Stimulated activated CD4-positive, alpha-beta T cell treated with anti-CD3 and anti-CD28 coated beads, Interleukin-2, amount 100 ng/mL, for 4 hours (primary cell): ENCODE data around the gene COG4.
"Not testable (repeated sequence)": the region's sequence is repeated elsewhere in the genome, so short reads cannot be mapped to it uniquely, and the experiment has no call there.

Source experiments
- DNase-seq: peaks from one replicate; pipeline ENCODE4 v3.0.0-alpha.2; 2020; ENCODE audit warnings: low read depth

The COG4 gene

GRCh38 chr16:70457446-70458166, 65.7 kb downstream of the COG4 start:
- no peak for DNase-seq

GRCh38 chr16:70455910-70456309, 67.4 kb downstream of the COG4 start:
- DNase-seq, result no peak

GRCh38 chr16:70454222-70455034, 68.9 kb downstream of the COG4 start, which contains the start of gene FCSK:
TSS of gene FCSK (plus strand) at chr16:70454595. CDS start at chr16:70463191, 8,596 bp downstream.
- peak; percentile 47 for DNase-seq

GRCh38 chr16:70453892-70454221, 69.5 kb downstream of the COG4 start:
- no peak for DNase-seq

- DNase-seq, result no peak
These were observed 70.0 kb downstream of the COG4 start for GRCh38 chr16:70453117-70453891.

- not testable (repeated sequence) for DNase-seq
These were observed 72.4 kb downstream of the COG4 start for GRCh38 chr16:70451004-70451340.

GRCh38 chr16:70450142-70451003, 73.0 kb downstream of the COG4 start:
- DNase-seq, result not testable (repeated sequence)

- no peak for DNase-seq
These were observed 75.3 kb downstream of the COG4 start for GRCh38 chr16:70448075-70448474.

- no peak for DNase-seq
These were observed 78.9 kb downstream of the COG4 start for GRCh38 chr16:70444249-70445063.

- no peak for DNase-seq
These were observed 81.0 kb downstream of the COG4 start for GRCh38 chr16:70442344-70442743.

GRCh38 chr16:70441406-70441990, 81.9 kb downstream of the COG4 start:
- no peak for DNase-seq

GRCh38 chr16:70440009-70440692, 83.2 kb downstream of the COG4 start:
- no peak for DNase-seq

GRCh38 chr16:70438969-70439862, 84.1 kb downstream of the COG4 start, which contains the start of gene ST3GAL2:
TSS of gene ST3GAL2 (minus strand) at chr16:70439100. CDS start at chr16:70398530, 40,570 bp downstream.
- peak; percentile 92 for DNase-seq

GRCh38 chr16:70438585-70438968, 84.8 kb downstream of the COG4 start:
- no peak for DNase-seq

- no peak for DNase-seq
These were observed 85.5 kb downstream of the COG4 start for GRCh38 chr16:70437582-70438557.

- DNase-seq, result no peak
These were observed 86.3 kb downstream of the COG4 start for GRCh38 chr16:70437017-70437581.
